GM18867 (cell line): Measurements from ENCODE around the gene POLG.

Source experiments
- ATAC-seq: cut with Tn5 transposase; IDR thresholded peaks from one replicate; pipeline ENCODE4 v1.9.1; 2021; ENCODE audit warnings: mild to moderate bottlenecking, moderate library complexity; ENCODE audit not compliant: unreplicated experiment

Gene POLG

DNA sequence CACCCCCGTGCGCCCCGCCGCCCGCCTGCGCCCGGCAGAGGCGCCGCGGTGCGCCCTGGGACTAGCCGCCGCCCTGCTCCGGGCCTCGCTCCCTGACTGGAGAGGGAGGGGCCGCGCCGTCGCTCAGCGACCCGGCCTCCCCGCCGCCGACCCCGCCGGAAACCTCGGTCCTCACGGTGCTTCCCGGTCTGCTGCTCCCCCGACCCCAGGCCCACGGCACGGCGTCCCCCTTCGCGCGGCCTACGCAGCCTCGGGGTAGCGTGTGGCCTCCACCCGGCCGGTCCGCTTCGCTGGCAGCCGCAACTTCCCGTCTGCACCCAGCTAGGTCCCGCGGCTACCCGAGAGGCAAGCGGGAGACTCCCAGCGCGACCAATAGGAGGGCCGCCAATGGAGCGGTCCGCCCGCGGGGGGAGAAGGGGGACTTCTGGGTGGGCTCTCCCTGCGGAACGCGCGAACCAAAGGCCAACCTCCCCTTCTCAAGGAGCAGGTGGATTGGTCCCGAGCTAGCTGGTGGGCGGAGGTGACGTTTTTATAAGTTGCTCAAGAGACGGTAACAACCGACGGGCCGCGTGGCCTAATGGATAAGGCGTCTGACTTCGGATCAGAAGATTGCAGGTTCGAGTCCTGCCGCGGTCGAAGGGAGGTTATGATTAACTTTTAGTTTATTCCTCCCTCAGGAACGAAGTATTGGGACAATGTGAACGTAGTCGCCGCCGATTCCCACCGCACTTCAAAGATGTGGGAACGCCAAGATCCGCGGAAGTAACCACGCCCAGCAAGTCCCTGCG is at the start of gene POLG:
POLG (minus strand) TSS at position 315 of the 788 bp plus-strand sequence. CDS start 1,070 bp downstream, outside the sequence.
- peak; percentile 86 for ATAC-seq

DNA sequence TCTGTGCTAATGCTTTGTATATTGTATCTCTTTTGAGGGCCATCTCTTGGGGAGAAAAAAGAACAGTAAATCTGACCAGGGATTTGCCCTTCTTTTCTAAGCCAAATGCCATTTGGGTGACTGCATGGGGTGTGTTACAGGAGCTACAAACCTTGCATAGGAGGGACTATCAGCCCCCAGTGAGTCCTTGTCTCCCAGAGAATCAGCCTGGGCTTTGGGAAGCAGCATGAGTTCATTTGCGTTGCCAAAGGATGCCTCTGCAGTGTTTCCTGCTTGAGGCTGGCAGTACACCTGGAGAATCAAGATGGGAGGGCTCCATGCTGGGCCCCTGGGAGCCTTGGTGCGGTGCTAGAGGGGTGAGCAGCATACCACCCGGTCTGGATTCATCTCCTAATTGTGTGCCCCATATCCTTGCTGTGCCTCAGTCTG is 49.6 kb upstream of the POLG start:
- ATAC-seq = no peak

DNA sequence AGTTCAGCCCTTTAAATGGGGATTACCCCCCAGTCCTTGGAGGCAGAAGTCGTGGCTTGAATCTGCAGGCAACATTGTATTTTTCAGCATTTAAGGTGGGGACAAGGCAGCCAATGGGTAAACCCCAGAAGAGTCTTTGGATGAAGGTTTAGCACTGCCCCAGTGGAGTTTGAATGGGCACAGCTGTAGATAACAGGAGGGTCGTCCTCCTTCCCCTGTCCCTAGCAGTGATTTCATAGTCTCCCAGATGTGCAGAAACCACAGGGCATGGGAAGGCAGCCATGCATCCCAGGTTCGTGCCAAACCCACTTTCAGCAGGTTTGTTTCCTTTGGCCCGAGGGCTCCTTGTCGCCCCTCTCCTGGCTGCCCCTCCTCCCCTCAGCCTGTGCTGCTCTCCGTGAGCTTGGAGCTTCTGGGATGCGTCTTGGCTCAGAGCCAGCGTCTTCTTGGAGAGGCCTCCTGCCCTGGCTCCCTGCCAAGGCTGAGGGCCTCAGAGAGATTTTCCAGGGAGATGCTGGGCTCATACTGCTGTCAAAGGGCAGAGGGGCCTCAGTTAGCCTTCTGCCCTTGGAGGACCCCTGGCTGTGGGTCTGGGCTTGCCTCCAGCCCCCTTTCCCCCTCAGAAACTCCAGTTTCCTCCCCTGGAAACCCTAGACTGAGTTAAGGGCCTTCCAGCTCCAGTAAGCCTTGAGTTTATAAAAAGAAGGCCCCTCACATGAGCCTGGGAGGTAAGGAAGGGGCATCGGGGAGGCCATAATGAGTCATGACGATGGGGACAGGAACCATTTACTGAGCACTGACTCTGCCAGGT is 48.9 kb upstream of the POLG start:
- no peak for ATAC-seq

DNA sequence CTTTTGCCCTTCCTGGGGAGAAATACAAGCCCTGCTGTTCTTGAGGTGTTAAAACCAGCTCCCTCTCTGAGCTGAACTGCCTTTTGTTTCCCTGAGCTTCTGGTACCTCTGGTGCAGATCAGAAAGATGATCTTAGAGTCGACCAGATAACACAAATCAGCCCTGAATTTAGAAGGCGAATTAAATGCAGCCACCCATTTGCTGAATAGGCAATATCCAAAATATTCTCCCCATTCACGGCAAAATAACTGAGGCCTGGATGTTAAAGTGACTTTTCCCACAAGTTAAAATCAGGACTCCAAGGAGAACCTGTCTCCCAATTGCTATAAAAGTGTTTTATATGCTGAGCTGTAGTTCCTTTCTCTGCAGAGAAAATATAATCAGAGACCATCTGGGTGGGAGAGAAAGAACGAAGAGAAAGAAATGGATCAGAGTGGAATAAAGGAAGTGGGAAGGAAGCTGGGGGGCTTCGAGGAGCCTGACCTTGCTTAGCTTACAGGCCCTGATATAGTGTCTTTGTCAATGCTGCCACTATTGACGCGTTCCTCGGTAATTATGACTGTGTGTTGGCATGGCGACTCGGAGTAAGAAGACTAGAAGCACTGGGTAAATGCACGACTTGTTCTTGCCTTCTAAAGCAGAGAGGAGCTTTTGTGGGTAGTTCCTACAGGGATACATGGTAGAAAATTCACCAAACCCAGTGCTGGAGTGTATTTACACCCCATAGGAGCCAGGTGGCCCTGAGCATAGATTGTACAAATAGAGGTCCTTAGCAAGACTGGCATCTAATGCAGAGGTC is 47.5 kb upstream of the POLG start:
- ATAC-seq = no peak

- no peak for ATAC-seq
These were observed 46.7 kb upstream of the POLG start for GRCh38 chr15:89381331-89381730.

- no peak for ATAC-seq
These were observed 45.2 kb upstream of the POLG start for GRCh38 chr15:89379818-89380217.

- ATAC-seq = no peak
These were observed 44.6 kb upstream of the POLG start for GRCh38 chr15:89379251-89379695.

GRCh38 chr15:89378296-89379151 is 43.9 kb upstream of the POLG start:
- no peak for ATAC-seq

DNA sequence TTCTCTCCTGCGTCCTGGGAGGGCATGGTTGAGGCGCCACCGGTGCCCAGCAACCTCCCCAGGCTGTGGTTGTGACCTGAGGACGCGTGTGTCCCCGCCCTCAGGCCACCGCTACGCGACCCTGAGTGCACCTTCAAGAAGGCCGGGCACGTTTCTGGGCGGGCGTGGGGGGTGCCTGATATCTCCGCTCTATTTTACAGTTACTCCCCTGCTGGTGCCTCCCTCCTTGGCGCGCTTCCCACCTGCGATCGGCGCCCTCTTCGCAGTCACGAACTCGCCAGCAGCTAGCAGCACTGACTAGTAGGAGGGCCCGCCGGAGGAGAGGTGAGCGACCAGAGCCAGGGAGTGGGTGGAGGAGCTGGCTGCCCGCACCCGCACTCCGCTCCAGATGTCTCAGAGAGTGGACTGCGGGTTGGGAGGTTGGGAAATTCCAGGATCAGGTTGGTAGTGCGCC is 43.2 kb upstream of the POLG start:
- ATAC-seq = no peak

- no peak for ATAC-seq
These were observed 42.6 kb upstream of the POLG start for GRCh38 chr15:89377024-89377841.

GRCh38 chr15:89376388-89376787 is 41.8 kb upstream of the POLG start:
- no peak for ATAC-seq

DNA sequence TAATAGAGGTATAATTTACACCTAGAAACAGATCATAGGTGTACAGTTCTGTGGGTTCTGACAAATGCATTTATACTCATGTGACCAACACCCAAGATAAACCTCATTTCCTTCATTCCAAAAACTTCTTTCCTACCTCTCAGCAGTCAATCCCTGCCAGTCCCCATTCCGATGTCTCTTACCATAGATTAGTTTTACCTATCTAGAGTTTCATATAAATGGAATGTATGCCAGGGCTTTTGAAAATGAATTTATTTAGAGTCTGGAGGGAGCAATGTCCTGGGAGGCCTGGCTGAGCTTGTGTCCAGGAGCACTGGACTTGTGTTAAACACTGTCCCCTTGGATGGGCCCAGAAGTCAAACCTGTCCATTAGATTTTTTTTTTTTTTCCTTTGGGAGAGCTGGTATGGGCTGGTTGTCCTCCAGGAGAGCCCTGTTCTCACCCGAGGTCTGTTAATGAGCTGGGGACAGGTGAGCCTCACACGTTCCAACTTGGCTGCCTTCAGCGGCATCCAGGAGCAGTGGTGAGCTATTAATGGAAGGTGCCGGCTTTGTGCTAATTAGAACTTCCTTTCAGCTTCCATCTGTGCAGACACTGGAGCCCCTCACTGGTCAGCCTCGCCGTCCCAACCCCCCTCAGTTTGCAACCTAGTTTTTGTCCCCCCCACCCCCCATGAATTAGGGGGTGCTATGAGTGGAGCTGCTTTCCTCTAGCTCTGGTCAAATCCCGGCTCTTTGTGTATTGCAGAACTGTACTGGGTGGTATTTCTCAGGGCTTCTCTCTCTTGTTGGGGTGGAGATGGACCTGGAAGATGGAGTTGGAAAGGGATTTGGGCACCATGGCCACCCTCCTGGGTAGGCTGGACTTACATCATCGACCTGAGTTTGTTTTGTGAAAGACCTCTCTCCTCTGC is 40.7 kb upstream of the POLG start:
- no peak for ATAC-seq

GRCh38 chr15:89374086-89374981 is 39.7 kb upstream of the POLG start:
- no peak for ATAC-seq

- no peak for ATAC-seq
These were observed 37.7 kb upstream of the POLG start for GRCh38 chr15:89372069-89372935.

DNA sequence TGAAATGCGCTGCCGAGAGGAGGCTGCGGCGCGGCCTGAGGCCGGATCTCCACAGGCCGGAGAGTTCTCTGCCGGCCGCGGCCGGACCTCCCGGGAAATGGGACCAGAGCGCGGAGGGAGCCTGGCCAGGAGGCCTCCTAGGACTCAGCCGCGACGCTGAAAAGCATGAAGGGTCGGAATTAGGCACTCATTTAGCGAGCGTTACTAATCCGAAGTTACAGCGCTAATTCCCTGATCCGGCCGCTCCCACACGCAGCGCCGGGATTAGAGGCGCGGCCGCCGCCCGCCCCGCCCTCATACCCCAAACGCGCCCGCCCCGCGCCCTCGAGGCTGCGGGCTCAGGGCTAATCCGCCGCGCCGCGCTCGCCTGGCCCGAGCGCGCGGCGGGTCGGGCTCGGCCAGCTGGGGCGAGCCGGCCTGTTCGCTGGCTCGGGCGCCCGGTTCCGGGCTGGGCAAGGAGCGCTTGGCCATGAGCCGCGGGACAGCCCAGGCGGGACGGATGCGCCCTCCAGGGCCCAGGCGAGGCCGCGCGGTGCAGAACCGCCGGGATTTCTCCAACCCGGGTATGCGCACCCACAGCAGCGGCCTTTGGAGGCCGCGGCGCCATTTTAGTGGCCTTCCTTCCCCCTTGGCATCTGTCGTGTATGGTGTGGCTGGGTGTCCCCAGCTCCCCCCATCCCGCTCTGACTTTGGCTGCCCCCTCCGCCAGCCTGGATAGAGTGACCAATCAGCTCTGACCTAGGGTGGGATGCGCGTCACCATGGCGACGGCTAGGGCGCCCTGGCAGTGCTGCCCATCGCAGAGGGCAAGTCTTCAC is 36.8 kb upstream of the POLG start:
- ATAC-seq = no peak

DNA sequence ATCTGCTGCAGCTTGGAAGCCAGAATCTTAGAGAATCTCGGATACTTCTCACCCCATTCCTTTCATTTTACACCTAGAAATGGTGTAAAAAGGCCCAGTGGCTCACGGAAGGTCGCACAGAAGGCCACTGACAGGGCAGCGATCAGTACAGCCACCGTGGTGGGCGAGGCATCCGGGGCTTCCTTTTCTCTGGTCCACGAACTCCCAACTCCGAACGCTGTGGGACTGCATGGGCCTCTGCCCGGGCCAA is 36.3 kb upstream of the POLG start:
- no peak for ATAC-seq
